Neural progenitor cell (in vitro differentiated cells): ENCODE measurements around the gene USP34. TPM values are rescaled to one million over a fixed set of nuclear protein-coding genes. Genes with fewer than 3 reads are reported as not detected.

Experiments
- DNase-seq: peaks from one replicate; pipeline ENCODE4 v3.0.0-alpha.2; 2016; ENCODE audit warnings: low spot score
- H2AFZ ChIP-seq: fragments of 200-600 bp; sonication (generic); replicated peaks from 2 replicates; pipeline ENCODE4 v1.6.1; 2016; ENCODE audit warnings: antibody characterized with exemption
- H3F3A ChIP-seq: fragments of 200-600 bp; sonication (generic); 2 replicates; pipeline ENCODE4 v1.6.1; 2016; ENCODE audit warnings: antibody characterized with exemption, low read depth
- H3K27ac ChIP-seq: fragments of 200-600 bp; sonication (generic); 2 replicates; pipeline ENCODE4 v1.5.1; 2016; ENCODE audit warnings: mild to moderate bottlenecking
- H3K27me3 ChIP-seq: fragments of 200-600 bp; sonication (generic); 2 replicates; pipeline ENCODE4 v1.6.1; 2016; ENCODE audit warnings: mild to moderate bottlenecking, moderate library complexity
- H3K36me3 ChIP-seq: fragments of 200-600 bp; sonication (generic); 2 replicates; pipeline ENCODE4 v1.5.1; 2016
- H3K4me1 ChIP-seq: fragments of 200-600 bp; sonication (generic); 2 replicates; pipeline ENCODE4 v1.6.1; 2016; ENCODE audit warnings: mixed run types
- H3K4me2 ChIP-seq: fragments of 200-600 bp; sonication (generic); 2 replicates; pipeline ENCODE4 v1.6.1; 2016
- H3K4me3 ChIP-seq: fragments of 200-600 bp; sonication (generic); 2 replicates; pipeline ENCODE4 v1.5.1; 2016
- H3K79me2 ChIP-seq: fragments of 200-600 bp; sonication (generic); 2 replicates; pipeline ENCODE4 v1.6.1; 2016; ENCODE audit warnings: low read depth
- H3K9ac ChIP-seq: fragments of 200-600 bp; sonication (generic); 2 replicates; pipeline ENCODE4 v1.6.1; 2016
- H3K9me3 ChIP-seq: fragments of 200-600 bp; sonication (generic); 2 replicates; pipeline ENCODE4 v1.5.1; 2016; ENCODE audit warnings: low read depth
- H4K20me1 ChIP-seq: fragments of 200-600 bp; sonication (generic); 2 replicates; pipeline ENCODE4 v1.6.1; 2016; ENCODE audit warnings: low read depth
- H3K27ac Mint-ChIP-seq: 3 replicates; pipeline ENCODE4 v1.8.0; 2021; ENCODE audit warnings: mixed read lengths
- H3K27me3 Mint-ChIP-seq: 2 replicates; pipeline ENCODE4 v1.8.0; 2022; ENCODE audit warnings: low read depth, mild to moderate bottlenecking, inconsistent platforms, moderate library complexity, mixed read lengths; ENCODE audit not compliant: insufficient read depth
- H3K36me3 Mint-ChIP-seq: 3 replicates; pipeline ENCODE4 v1.8.0; 2021; ENCODE audit warnings: mixed read lengths
- H3K4me1 Mint-ChIP-seq: 3 replicates; pipeline ENCODE4 v1.8.0; 2021; ENCODE audit warnings: mixed read lengths
- H3K4me3 Mint-ChIP-seq: 3 replicates; pipeline ENCODE4 v1.8.0; 2021; ENCODE audit warnings: mild to moderate bottlenecking, moderate library complexity, mixed read lengths
- H3K9me3 Mint-ChIP-seq: 3 replicates; pipeline ENCODE4 v1.8.0; 2020; ENCODE audit warnings: mixed read lengths
- EZH2 ChIP-seq: fragments of 200-600 bp; sonication (generic); IDR thresholded peaks from 2 replicates; pipeline ENCODE4 v1.6.1; 2017; ENCODE audit warnings: antibody characterized with exemption, mild to moderate bottlenecking, moderate library complexity
- EZH2phosphoT487 ChIP-seq: fragments of 200-600 bp; sonication (generic); IDR thresholded peaks from 2 replicates; pipeline ENCODE4 v1.6.1; 2017; ENCODE audit warnings: antibody characterized with exemption
- total RNA-seq: library from RNA; depleted of rRNA; stranded (reverse); fragments of >200 nt; gene quantifications from 2 replicates; pipeline ENCODE4 v1.2.3, GENCODE V29; 2015; ENCODE audit warnings: low replicate concordance
- TF ChIP-seq, protein P1 (sequence below): fragments of 200-600 bp; sonication (generic); IDR thresholded peaks from 2 replicates; pipeline ENCODE4 v1.5.1; 2017; ENCODE audit warnings: antibody characterized with exemption, mild to moderate bottlenecking

Gene USP34
- total RNA-seq, 1 donor from 2014 or later: 162 TPM

- H3K36me3 Mint-ChIP-seq: peaks cover 67% of the 10 kb centered on the region
- Histone ChIP-seq H3K36me3 (peaks cover 29% of the 10 kb centered on the region), H3K9me3 (no peaks in the 10 kb centered on the region), H3K4me1 (no peaks in the 10 kb centered on the region), H3K4me3 (no peak overlapping the region), H3K4me2 (no peak overlapping the region), H3K27me3 (no peaks in the 10 kb centered on the region), H4K20me1 (peaks cover 7% of the 10 kb centered on the region), H3F3A (peaks cover 18% of the 10 kb centered on the region), H3K79me2 (peaks cover 11% of the 10 kb centered on the region), H3K27ac (no peak overlapping the region), H3K9ac (no peak overlapping the region), H2AFZ (no peak overlapping the region)
- no peak for DNase-seq
- no peak overlapping the region for H3K27ac Mint-ChIP-seq
- no peak overlapping the region for H3K4me3 Mint-ChIP-seq
- no peak for TF ChIP-seq EZH2
- TF ChIP-seq, protein P1, sequence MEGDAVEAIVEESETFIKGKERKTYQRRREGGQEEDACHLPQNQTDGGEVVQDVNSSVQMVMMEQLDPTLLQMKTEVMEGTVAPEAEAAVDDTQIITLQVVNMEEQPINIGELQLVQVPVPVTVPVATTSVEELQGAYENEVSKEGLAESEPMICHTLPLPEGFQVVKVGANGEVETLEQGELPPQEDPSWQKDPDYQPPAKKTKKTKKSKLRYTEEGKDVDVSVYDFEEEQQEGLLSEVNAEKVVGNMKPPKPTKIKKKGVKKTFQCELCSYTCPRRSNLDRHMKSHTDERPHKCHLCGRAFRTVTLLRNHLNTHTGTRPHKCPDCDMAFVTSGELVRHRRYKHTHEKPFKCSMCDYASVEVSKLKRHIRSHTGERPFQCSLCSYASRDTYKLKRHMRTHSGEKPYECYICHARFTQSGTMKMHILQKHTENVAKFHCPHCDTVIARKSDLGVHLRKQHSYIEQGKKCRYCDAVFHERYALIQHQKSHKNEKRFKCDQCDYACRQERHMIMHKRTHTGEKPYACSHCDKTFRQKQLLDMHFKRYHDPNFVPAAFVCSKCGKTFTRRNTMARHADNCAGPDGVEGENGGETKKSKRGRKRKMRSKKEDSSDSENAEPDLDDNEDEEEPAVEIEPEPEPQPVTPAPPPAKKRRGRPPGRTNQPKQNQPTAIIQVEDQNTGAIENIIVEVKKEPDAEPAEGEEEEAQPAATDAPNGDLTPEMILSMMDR: no peak
- TF ChIP-seq EZH2phosphoT487: no peak
- H3K9me3 Mint-ChIP-seq: no peaks in the 10 kb centered on the region
- H3K4me1 Mint-ChIP-seq: no peaks in the 10 kb centered on the region
- no peaks in the 10 kb centered on the region for H3K27me3 Mint-ChIP-seq
Observed at GRCh38 chr2:61378281-61378680, 92.6 kb downstream of the USP34 start.

- H3K79me2 ChIP-seq: peaks cover 19% of the 10 kb centered on the region
- H3K27me3 Mint-ChIP-seq: no peaks in the 10 kb centered on the region
- peaks cover 18% of the 10 kb centered on the region for H3F3A ChIP-seq
- H3K4me3 Mint-ChIP-seq: no peak overlapping the region
- H3K4me3 ChIP-seq: no peak overlapping the region
- H3K4me2 ChIP-seq: no peak overlapping the region
- H3K27ac ChIP-seq: no peak overlapping the region
- H3K9me3 ChIP-seq: no peaks in the 10 kb centered on the region
- TF ChIP-seq EZH2phosphoT487 (no peak), EZH2 (no peak)
- TF ChIP-seq, protein P1: no peak
- H3K27me3 ChIP-seq: no peaks in the 10 kb centered on the region
- H3K27ac Mint-ChIP-seq: no peak overlapping the region
- no peak overlapping the region for H2AFZ ChIP-seq
- peaks cover 7% of the 10 kb centered on the region for H4K20me1 ChIP-seq
- peaks cover 61% of the 10 kb centered on the region for H3K36me3 Mint-ChIP-seq
- no peak overlapping the region for H3K9ac ChIP-seq
- no peaks in the 10 kb centered on the region for H3K4me1 Mint-ChIP-seq
- H3K36me3 ChIP-seq: peaks cover 21% of the 10 kb centered on the region
- H3K9me3 Mint-ChIP-seq: no peaks in the 10 kb centered on the region
- H3K4me1 ChIP-seq: no peaks in the 10 kb centered on the region
- DNase-seq: no peak
Observed at GRCh38 chr2:61377046-61377445, 93.8 kb downstream of the USP34 start.

GRCh38 chr2:61376211-61376610 is 94.7 kb downstream of the USP34 start:
- no peak for DNase-seq
- Histone ChIP-seq H3K9ac (no peak overlapping the region), H2AFZ (no peak overlapping the region), H3K79me2 (peaks cover 19% of the 10 kb centered on the region), H3K9me3 (no peaks in the 10 kb centered on the region), H4K20me1 (peaks cover 7% of the 10 kb centered on the region), H3K36me3 (peaks cover 20% of the 10 kb centered on the region), H3K4me2 (no peak overlapping the region), H3F3A (peaks cover 10% of the 10 kb centered on the region), H3K4me3 (no peak overlapping the region), H3K27me3 (no peaks in the 10 kb centered on the region), H3K4me1 (no peaks in the 10 kb centered on the region), H3K27ac (no peak overlapping the region)
- Mint-ChIP-seq H3K4me1 (no peaks in the 10 kb centered on the region), H3K4me3 (no peak overlapping the region), H3K27ac (no peak overlapping the region), H3K27me3 (no peaks in the 10 kb centered on the region), H3K9me3 (no peaks in the 10 kb centered on the region), H3K36me3 (peaks cover 53% of the 10 kb centered on the region)
- TF ChIP-seq EZH2phosphoT487 (no peak), EZH2 (no peak)
- TF ChIP-seq, protein P1: no peak
